NCI-H2107 treated with DMSO at 0.1 percent for 48 hours (cell line): ENCODE measurements around the gene CCRL2.
"Not testable (repeated sequence)": the region's sequence is repeated elsewhere in the genome, so short reads cannot be mapped to it uniquely, and the experiment has no call there.

Source experiments
- DNase-seq: peaks from one replicate; lab custom pipeline; 2025; ENCODE audit not compliant: unreplicated experiment; lab: John Stamatoyannopoulos, UW

The CCRL2 gene

DNA sequence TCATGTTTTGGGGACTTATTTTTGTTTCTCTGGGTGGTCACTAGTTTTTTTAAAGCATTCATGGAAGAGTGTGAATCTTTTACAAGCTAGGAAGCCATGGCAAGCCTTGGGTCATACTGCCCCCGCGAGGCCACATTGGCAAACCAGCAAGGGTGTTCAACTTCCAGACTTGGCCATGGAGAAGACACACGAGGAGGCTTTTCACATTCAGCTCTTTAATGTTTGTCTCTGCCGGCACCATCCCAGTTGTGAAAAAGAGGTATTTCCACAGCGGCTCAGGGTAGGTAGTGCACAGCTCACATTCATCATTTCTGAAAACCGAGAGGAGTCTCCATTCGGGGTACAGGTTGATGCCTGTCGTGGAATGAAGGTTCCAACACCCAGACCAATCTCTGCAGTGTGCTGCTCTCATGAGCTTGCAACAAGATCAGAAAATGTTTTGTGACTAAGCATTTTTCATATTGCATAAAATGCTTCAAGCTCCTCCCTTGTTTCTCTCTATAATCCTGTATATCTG is 28.6 kb upstream of the CCRL2 start:
- DNase-seq, result no peak

DNA sequence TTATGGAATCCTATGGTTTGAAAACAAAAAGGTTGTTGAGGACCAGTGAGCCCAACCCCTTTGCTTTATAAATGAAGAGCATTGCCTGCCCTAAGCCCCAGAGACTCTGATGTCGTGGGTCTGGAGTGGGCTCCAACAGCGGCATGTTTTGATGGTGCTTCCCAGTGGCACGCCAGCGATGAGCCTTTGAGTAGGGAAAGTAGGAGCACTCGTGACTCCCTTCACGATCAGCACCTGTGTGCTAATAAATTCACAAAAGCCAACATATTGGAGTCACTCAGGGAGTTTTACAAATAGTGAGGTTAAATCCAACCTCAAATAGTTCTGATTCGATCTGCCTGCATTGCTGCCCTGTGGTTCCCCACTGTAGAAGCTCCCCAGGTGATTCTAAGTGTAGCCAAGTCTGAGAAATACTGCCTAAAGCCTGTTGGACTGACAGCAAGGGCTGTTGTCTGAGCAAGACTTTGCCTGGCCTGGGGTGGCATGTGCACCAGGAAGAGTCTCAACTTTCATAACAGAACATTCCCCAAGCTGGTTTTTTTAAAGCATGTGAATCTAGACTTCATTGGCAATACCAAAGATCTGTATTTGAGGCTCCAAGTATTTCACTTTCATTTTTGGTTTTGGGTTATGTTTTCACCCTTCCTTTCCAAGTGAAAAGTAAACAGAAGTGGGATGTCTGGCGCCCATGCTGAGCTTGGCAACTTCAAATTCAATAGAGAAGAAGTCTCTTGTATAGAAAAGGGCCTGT is 26.4 kb upstream of the CCRL2 start:
- no peak for DNase-seq

DNA sequence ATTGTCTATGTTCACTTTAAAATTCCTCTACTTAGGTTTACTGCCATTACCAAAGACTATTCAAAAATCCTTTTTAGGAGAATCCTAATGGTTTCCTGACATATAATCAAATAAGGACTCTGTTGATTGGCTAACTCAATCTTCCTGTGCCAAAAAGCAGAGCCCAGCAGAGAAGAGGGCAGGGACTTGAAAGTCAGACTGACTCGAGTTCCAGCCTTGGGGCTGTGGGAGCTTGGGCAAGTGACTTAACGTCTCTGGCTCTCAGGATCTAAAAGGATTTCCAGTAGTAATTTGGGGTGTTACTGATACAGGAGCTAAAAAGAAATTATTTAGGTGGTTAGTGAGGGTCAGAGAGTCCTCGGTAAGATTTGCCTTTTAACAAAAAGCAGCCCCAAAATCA is 25.4 kb upstream of the CCRL2 start:
- DNase-seq, result no peak

DNA sequence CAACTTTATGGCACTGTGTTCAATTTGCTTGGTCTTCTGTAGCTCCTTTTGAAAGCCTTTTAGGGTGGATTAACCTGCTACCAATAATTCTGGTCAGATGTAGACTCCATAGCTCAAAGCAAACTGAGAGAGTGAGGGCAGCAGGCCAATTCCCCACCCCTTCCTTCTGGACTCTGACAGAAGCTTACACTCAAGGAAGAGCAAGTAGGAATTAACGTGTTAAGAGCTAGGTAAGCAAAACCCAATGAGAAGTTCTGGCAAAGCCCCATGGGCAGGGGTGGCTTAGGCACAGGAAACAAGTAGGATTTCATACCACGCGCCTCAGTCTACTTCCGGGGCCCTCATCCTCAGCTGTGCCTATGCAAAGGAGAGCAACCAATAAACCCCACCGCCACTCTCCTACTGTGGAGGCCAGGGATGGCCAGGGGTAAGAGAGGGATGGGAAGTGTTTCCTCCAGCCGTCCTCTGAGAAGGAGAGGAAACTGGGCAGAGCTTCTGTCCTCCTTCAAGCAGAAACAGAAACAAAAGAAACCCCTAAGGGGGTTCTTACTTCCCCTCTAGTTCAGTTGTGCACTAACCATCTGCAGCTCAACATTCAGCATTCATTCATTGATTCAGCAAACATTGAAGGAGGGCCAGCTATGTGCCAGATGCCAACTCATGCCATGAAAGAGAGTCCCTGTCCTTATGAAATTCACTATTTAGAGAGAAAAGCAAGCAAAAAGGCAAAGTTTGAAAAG is 23.7 kb upstream of the CCRL2 start:
- DNase-seq, result no peak

DNA sequence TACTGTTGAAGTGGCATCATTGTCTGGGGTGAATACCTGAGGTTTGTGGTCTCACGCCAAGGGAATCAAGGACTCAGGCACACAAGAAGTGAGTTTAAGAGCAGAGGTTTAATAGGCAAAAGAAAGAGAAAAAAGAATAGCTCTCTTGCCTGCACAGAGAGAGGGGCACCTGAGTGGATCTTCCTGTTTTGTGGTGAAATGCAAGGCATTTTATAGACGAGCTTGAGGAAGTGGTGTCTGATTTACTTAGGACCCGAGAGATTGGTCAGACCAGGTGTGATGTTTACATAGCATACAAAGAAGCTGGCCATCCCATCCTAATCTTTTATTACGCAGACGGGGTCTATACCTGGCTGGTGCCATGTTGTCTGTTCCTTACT is 23.1 kb upstream of the CCRL2 start:
- no peak for DNase-seq

DNA sequence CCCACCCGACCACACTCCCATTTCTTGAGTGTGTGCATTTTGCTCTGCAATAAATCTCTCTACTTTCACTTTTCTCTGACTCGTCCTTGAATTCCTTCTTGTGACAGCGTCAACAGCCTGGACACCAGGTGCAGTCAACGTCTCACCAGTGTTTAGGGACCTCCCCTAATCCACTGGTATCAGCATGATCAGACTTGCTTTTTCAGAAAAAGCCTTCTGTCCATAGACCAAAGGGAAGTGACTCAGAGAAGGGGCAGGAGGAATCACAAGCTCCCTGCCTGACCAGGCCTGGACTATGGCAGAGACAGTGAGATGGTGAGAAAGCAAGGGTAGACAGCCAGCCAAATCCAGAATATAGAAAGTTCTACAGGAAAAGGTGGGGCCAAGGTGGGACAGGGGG is 20.9 kb upstream of the CCRL2 start:
- DNase-seq, result no peak

DNA sequence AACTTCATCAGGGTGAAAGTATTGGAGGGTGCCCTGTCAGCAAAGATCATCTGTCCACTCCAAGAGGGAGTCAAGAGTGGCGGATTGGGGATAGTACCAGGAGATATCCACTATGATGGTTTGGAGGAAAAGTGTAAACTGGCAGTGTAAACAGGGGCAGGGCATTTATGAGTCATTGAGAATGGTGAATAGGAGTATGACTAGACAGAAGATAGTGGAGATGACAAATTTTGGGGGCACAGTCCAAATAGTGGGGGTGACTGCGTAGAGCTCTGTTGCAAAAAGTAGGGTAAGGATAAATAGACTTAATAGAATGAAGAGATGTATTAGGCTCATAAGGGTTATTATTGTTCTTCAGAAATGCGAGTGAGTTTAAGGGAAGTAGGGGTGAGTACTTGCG is 18.2 kb upstream of the CCRL2 start:
- DNase-seq, result not testable (repeated sequence)

DNA sequence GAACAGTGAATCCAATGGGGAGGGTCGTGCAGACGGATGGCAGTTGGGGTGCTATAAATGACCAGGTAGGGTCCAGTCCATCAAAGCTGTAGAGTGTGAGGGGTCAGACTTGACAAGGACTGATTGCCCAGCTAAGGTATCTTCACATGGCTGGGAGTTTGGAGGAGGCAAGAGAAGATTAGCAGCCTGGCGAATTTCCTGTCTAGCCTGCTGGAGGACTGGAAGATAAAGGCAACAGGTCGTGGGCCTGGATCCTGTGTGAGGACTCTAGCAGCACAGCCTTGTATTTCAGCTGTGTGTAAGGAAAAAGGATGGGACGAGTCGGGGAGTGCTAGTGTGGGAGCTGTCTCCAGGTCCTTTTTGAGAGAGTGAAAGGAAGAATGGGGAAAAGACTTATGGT is 17.8 kb upstream of the CCRL2 start:
- DNase-seq, result no peak

DNA sequence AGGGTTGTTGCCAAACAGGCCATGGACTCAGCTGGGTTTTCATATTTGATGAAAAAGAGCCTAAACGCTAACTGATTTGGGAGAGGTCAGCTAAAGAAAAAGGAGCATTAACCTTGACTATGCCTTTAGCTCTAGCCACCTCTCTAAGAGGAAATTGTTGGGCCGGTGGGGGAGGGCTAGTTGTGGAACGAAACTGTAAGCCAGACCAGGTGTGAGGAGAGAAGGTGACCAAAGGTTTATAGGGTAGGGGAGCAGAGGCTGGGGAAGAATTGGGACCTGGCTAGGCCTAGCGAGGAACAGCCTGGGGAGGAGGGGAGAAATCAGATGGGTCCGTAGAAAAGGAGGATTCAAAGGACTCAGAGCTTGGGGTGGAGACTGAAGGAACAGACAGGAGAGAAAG is 15.5 kb upstream of the CCRL2 start:
- not testable (repeated sequence) for DNase-seq

DNA sequence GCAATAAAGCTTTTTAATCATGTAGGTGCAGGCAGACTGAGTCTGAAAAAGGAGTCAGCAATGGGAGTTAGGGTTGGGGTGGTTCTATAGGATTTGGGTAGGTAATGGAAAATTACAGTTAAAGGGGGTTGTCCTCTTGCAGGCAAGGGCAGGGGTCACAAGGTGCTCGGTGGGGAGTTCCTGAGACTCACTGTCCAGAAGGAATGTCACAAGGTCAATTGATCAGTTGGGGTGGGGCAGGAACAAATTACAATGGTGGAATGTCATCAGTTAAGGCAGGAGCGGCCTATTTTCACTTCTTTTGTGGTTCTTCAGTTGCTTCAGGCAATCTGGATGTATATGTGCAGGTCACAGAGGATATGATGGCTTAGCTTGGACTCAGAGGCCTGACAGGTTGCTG is 14.0 kb upstream of the CCRL2 start:
- DNase-seq, result no peak

DNA sequence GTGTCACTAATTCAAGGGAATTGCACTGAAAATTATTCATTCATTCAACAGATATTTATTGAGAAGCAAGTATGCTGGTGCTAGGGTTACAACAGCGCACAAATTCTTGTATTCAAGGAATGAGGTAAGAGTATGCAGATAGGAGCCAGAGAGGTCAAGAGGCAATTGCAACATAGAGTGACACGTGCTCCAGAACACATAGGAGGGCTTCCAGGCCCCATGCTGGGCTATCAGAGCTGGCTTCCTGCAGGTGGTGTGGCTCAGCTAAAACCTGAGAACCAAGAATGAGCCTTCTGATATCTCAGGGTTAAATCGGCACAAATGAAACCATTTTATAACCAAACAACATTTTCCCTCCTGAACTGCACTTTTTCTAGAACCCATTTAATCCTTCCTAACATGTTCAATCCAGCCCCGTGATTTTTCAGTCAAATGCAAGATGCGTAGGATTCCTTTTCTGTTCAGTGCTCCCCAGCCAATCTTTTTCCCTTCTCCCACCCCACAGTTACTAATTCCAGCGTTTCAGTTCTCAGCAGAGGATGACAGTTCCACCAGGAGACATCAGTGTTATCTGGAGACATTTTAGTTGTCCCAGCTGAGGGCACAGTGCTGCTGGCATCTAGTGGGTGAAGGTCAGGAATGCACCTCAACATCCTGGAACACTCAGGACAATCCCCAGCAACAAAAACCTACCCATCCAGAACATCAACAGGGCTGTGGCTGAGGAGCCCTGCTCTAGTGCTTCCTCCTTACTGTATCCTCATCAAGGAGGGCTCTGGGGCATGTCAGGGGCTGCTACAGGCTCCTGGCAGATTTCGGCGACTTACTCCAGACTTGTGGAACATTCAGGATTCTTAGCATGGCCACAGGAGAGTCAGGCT is 13.3 kb upstream of the CCRL2 start:
- DNase-seq, result no peak

DNA sequence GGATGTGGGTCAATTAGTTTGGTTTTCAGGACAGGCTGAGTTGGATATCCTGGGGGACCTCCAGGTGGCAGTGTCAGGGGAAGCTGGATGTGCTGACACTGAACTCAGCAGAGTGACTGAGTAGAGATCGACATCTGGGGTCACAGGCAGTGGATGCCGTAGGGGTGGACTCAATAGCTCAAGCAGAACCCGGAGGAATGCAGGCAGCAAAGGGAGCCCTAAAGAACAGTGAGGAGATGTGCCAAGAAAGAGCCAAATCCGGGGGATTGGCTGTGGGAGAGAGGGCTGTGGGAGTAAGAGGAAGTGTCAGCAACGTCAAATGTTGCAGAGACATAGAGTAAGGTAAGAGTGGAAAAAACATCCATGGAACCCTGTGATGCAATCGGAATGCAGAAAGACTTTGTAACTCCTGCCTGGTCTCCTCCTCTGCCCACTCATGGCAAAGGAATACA is 11.8 kb upstream of the CCRL2 start:
- DNase-seq, result no peak

DNA sequence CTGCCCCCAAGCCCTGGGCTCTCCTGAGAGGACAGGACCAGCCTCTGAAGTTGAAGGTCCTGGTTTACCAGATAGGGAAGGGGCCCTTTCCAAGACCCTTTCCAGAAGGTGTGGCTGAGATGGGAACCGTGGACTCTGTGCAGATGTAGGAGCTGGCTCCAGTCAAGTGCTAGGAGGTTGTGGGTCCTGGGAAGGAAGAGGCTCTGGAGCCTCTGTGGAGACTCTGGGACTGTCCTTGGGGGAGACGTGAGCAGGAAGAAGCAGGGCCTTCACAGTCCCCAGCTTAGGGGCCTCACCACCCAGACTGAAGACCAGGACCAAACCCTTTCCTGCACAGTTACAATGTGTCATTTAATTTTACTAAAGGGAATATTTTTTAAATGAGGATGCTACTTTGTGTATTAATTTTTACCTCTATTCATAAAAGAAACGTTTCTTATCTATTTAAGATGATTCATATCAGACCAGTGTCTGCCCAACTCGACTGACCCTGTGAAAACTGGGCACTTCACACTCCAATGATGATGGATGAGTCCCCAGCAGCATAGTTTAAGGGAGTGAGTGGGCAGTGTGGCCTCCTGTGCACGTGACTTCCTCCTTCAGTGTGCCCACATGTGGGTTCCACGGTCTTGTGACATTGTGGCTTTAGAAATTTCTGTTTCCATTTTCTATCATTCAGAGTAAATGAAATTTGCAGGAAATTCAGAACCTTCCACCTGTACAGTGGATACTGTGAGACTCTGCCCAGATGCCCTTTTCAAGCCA is 11.1 kb upstream of the CCRL2 start:
- no peak for DNase-seq

DNA sequence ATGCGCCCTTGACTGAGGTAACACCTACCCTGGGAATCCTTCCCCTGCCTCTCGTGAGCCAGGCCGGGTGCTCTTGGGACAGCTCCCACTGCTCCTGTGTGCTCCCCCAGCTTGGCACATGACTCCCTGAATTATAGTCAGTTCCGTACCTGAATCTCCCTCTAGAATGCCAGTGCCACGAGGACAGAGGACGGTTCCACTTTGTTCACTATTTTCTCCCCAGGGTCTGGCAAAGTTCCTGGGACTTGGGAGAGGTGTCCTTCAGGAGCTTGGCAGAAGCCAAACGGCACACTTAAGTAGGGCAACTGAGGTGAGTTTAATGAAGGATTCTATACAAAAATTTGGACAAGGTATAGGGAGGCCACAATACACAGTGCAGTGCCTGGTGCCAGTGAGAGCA is 9.9 kb upstream of the CCRL2 start:
- no peak for DNase-seq

DNA sequence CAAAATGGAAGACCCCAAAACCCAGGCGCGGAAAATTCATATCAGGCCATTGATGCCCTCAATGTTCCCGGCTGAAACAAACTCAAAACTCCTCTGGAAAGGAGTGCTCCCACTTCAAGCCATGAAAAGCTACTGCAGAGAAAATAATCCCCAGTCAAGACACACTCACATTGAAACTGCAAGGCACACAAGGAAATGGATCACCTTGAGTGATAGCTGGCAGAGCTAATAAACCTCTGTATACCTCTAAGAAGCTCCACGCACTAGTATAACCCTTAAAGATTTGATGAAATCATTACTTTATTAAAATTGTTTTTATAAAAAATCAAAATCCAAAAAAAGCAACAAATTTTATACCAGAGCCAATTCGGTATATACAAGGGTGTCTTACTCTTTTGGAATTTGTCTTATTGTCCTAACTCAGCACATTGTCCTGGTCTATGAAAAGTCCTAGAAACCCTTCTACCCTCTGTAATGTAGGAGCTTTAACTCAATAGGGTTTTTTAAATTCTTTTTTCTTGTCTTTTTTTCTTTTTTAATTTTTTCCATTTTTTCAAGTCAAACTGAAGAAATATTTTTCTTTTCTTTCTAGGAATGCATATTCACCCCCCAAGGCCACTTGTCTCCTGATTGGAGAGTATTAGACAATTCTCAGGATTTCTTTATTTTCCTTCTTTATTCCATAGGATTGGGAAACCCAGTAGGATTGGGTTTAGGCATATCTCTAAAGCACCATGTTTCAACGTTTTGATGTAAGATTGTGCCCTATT is 8.7 kb upstream of the CCRL2 start:
- no peak for DNase-seq

DNA sequence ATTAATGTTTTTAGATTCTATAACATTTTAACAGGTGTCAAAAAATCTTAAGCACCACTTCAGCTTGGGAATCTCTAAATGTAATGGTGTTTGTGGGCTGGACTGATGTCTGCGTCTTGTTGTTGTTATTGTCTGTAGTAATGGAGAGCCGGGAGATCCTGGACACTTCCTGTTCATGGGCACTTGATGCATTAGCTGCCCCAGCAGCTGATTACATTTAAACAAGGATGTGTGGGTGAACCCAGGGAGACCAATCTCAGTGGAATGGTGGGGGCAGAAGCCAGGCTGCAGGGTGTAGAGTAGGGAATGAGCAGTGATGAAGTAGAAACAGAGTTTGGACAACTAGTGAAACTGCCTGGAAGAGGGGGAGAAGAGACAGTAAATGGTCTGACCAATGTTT is 8.0 kb upstream of the CCRL2 start:
- DNase-seq, result no peak

DNA sequence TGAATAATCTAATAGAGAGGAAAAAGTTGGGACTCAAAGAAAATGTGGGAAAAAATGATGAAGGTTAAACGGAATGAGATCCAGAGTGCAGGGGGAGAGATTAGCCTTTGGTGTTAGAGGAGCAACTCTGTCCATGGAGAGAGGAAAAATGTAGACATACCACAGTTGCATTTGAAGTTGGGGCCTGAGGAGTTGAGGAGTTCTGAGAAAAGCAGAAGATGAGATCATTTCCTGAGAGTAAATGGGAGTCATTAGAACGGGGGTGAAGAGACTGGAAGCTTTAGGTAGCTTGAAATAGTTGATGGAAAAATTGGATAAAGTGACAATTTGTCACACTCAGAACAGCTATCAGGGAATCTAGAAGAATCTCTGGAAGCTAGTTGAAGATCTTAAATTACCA is 7.5 kb upstream of the CCRL2 start:
- no peak for DNase-seq

DNA sequence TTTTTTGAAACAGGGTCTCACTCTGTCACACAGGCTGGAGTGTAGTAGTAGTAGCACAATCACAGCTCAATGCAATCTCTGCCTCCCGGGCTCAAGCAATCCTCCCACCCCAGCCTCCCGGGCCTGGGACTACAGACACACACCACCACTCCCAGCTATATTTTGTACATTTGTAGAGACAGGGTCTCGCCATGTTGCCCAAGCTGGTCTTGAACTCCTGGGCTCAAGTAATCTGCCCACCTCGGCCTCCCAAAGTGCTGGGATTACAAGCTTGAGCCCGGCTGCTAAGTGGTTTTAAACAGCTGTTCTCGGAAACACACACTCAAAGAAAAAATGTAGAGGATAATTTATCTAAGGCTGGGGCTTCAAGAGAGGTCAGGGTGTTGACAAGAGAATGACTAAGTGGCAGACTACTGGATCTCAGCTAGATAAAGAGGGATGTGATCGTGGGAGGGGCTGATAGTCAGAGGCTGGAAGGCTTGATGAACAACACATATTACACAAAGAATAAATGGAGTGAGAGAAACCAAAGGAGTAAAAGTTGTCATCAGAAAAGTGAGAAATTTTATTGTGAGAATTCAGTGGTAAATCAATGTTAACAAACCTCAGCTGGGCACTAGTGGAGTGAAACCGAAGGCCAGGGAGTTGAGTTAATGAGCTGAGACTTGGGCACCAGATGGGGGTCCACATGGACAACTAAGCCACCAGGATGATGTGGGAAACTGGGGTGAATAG is 6.9 kb upstream of the CCRL2 start:
- no peak for DNase-seq

DNA sequence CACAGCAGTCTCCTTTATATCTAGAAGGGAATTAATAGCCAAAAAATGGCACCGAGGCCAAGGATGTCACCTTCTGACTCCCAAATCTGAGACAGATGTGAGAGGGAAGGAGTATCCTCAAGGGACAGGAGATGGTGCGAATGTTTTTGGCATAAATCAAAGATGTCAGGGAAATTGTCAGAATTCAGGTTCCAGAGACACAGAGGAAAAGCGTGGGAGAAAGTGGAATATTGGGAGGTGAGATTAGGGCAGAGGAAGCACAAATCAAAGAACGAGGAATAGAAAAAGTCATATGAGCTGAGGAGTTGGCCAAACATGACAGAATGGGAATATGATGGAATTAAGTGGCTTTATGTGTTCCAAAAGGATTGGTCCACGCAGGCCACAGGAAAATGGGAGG is 6.2 kb upstream of the CCRL2 start:
- DNase-seq, result no peak
